OCI-LY3 (cell line): Measurements from ENCODE around the gene GALNTL6.
"Not testable (repeated sequence)": the region's sequence is repeated elsewhere in the genome, so short reads cannot be mapped to it uniquely, and the experiment has no call there.

ENCODE experiments used
- H2AFZ ChIP-seq: fragments of 200-600, 300-600 bp; shearing (Covaris generic); 2 replicates; pipeline ENCODE4 v1.6.0; 2014; ENCODE audit warnings: antibody characterized with exemption, low read depth, low read length
- H3K27ac ChIP-seq: fragments of 200-600, 300-600 bp; sonication (generic); 2 replicates; pipeline ENCODE4 v1.5.1; 2014; ENCODE audit warnings: mild to moderate bottlenecking, low read length, moderate library complexity, mixed read lengths
- H3K27me3 ChIP-seq: fragments of 200-600, 300-600 bp; sonication (generic); 2 replicates; pipeline ENCODE4 v1.6.1; 2014; ENCODE audit warnings: low read depth, low read length, mixed read lengths
- H3K36me3 ChIP-seq: fragments of 200-600, 300-600 bp; sonication (generic); replicated peaks from 2 replicates; pipeline ENCODE3; 2014; ENCODE audit warnings: low read depth, low read length, mixed read lengths
- H3K4me1 ChIP-seq: fragments of 300-600, 200-600 bp; sonication (generic); 2 replicates; pipeline ENCODE4 v1.6.1; 2014; ENCODE audit warnings: low read length, mixed read lengths
- H3K4me2 ChIP-seq: fragments of 200-600, 300-600 bp; sonication (generic); 2 replicates; pipeline ENCODE4 v1.6.1; 2014; ENCODE audit warnings: low read length, mixed read lengths
- H3K4me3 ChIP-seq: fragments of 300-600, 200-600 bp; sonication (generic); 2 replicates; pipeline ENCODE4 v1.5.1; 2014; ENCODE audit warnings: antibody characterized with exemption, mild to moderate bottlenecking, low read length, moderate library complexity
- H3K79me2 ChIP-seq: fragments of 300-600, 200-600 bp; shearing (Covaris generic); 2 replicates; pipeline ENCODE4 v1.6.1; 2014; ENCODE audit warnings: mild to moderate bottlenecking, low read length, mixed read lengths
- H3K9ac ChIP-seq: fragments of 300-600, 200-600 bp; shearing (Covaris generic); 2 replicates; pipeline ENCODE4 v1.6.0; 2014; ENCODE audit warnings: mild to moderate bottlenecking, low read length, moderate library complexity
- H3K9me3 ChIP-seq: fragments of 200-600, 300-600 bp; shearing (Covaris generic); 2 replicates; pipeline ENCODE4 v1.6.1; 2014; ENCODE audit warnings: low read length, mixed read lengths; ENCODE audit not compliant: insufficient read depth
- H4K20me1 ChIP-seq: fragments of 200-600, 300-600 bp; sonication (generic); 2 replicates; pipeline ENCODE4 v1.6.1; 2016; ENCODE audit warnings: low read length, mixed read lengths; ENCODE audit not compliant: insufficient read depth
- EZH2phosphoT487 ChIP-seq: fragments of 200-600 bp; shearing (Covaris generic); IDR thresholded peaks from 2 replicates; pipeline ENCODE4 v1.6.1; 2018; ENCODE audit warnings: antibody characterized with exemption, mixed run types, low read depth
- TF ChIP-seq, protein P1 (sequence below): fragments of 200-600, 300-600 bp; sonication (generic); IDR thresholded peaks from 2 replicates; pipeline ENCODE4 v1.5.1; 2014; ENCODE audit warnings: antibody characterized with exemption, low read length, low read depth

Gene GALNTL6

DNA sequence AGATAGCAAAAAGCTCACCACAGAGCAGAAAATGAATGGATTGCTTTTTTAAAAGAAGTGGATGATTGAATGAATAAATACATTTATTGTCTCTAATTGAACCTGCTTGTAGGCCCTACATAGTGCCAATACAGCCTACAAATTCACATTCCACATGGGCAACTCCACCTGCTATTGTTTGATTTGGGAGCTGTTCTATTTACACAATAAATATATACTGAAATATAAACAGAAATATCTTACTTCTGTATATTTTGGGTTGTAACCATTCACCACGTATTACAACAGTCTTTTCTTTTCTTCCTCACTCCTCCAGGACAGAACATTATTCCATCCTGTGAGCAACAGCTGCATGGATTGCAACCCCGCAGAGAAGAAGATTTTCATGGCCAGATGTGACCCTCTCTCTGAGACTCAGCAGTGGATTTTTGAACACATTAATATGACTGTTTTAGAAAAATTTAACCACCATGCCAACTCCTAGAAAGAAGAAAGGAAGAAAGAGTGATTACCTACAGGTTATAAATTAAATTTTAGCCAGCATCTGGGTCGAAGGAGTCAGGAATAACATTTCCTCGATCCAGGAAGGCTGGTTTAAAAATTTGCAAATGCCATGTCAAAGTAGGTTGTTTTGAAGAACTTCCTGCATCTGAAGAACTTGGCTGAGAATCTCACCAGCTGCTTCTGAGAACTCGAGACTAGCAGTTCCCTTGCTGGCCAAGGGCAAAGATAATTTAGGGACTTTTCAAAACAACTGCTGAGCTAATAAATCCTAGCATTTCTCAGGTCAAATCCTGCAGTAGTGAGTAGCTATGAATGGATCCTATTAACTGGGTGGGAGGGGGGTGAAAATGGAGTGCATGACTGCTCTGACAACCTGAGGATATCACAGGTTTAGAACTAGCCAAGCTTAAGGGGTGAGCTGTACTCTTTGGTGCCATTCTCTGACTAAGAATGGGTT, 1226.7 kb downstream of the GALNTL6 start:
- no peaks in the 10 kb centered on the region for H4K20me1 ChIP-seq
- no peak overlapping the region for H3K4me3 ChIP-seq
- H3K27ac ChIP-seq = no peak overlapping the region
- peaks cover 8% of the 10 kb centered on the region for H3K4me1 ChIP-seq
- H3K9ac ChIP-seq = no peak overlapping the region
- H2AFZ ChIP-seq = peak overlapping the region; percentile 75
- H3K4me2 ChIP-seq = peak overlapping the region; percentile 11
- H3K9me3 ChIP-seq = no peaks in the 10 kb centered on the region
- no peaks in the 10 kb centered on the region for H3K79me2 ChIP-seq
- TF ChIP-seq EZH2phosphoT487 = no peak
- TF ChIP-seq, protein P1, sequence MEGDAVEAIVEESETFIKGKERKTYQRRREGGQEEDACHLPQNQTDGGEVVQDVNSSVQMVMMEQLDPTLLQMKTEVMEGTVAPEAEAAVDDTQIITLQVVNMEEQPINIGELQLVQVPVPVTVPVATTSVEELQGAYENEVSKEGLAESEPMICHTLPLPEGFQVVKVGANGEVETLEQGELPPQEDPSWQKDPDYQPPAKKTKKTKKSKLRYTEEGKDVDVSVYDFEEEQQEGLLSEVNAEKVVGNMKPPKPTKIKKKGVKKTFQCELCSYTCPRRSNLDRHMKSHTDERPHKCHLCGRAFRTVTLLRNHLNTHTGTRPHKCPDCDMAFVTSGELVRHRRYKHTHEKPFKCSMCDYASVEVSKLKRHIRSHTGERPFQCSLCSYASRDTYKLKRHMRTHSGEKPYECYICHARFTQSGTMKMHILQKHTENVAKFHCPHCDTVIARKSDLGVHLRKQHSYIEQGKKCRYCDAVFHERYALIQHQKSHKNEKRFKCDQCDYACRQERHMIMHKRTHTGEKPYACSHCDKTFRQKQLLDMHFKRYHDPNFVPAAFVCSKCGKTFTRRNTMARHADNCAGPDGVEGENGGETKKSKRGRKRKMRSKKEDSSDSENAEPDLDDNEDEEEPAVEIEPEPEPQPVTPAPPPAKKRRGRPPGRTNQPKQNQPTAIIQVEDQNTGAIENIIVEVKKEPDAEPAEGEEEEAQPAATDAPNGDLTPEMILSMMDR = no peak
- H3K36me3 ChIP-seq = no peaks in the 10 kb centered on the region
- H3K27me3 ChIP-seq = no peaks in the 10 kb centered on the region

DNA sequence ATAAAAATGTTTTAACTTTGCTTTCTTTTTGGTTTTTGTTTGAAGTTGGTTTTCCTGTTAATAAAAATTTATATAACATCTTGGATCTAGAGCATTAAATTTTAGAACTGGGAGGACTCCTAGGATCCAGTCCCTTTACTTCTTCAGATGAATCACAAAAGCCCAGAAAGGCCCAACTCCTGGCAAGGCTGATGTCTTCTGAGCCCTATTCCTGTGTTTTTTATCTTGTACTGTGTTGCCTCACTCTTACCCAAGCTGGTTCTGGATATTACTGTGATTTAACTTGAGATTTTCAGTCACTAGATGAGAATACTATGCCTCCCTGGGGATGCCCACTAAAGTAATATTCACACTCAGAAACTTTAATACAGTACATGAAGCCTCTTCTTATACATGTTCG, 1228.3 kb downstream of the GALNTL6 start:
- no peaks in the 10 kb centered on the region for H4K20me1 ChIP-seq
- H3K4me2 ChIP-seq = no peak overlapping the region
- peaks cover 8% of the 10 kb centered on the region for H3K4me1 ChIP-seq
- H3K4me3 ChIP-seq = no peak overlapping the region
- H3K27me3 ChIP-seq = no peaks in the 10 kb centered on the region
- H3K9ac ChIP-seq = no peak overlapping the region
- no peaks in the 10 kb centered on the region for H3K79me2 ChIP-seq
- no peak overlapping the region for H3K27ac ChIP-seq
- TF ChIP-seq EZH2phosphoT487 = no peak
- TF ChIP-seq, protein P1 = no peak
- H3K9me3 ChIP-seq = no peaks in the 10 kb centered on the region
- H2AFZ ChIP-seq = no peak overlapping the region
- no peaks in the 10 kb centered on the region for H3K36me3 ChIP-seq

DNA sequence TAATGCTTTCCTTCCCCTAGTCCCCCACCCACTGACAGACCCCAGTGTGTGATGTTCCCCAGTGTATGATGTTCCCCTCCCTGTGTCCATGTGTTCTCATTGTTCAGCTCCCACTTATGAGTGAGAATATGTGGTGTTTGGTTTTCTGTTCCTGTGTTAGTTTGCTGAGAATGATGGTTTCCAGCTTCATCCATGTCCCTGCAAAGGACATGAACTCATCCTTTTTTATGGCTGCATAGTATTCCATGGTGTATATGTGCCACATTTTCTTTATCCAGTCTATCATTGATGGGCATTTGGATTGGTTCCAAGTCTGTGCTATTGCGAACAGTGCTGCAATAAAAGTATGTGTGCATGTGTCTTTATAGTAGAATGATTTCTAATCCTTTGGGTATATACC, 1228.9 kb downstream of the GALNTL6 start:
- H3K4me1 ChIP-seq, H3K9me3 ChIP-seq, H3K79me2 ChIP-seq, H2AFZ ChIP-seq, H4K20me1 ChIP-seq, H3K4me3 ChIP-seq, H3K36me3 ChIP-seq, H3K27ac ChIP-seq, H3K4me2 ChIP-seq, H3K9ac ChIP-seq, H3K27me3 ChIP-seq: not testable (repeated sequence)

DNA sequence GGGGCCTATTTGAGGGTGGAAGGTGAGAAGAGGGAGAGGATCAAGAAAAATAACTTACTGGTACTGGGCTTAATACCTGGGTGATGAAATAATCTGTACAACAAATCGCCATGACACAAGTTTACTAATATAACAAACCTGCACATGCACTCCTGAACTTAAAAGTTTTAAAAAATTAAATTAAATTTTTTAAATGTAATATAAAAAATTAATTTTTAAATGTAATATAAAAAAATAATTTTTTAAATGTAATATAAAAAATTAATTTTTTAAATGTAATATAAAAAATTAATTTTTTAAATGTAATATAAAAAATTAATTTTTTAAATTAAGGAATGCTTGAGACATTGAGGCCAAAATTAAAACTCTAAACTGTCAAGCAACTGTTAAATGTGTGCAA, 1231.1 kb downstream of the GALNTL6 start:
- Histone ChIP-seq H4K20me1 (no peaks in the 10 kb centered on the region), H3K9ac (no peak overlapping the region), H3K4me3 (no peak overlapping the region), H3K27me3 (no peaks in the 10 kb centered on the region), H3K4me2 (no peak overlapping the region), H3K79me2 (no peaks in the 10 kb centered on the region), H3K4me1 (peaks cover 8% of the 10 kb centered on the region), H3K36me3 (no peaks in the 10 kb centered on the region), H2AFZ (no peak overlapping the region), H3K27ac (no peak overlapping the region), H3K9me3 (no peaks in the 10 kb centered on the region)
- no peak for TF ChIP-seq EZH2phosphoT487
- TF ChIP-seq, protein P1 = no peak
